GM15510 (cell line): ENCODE measurements around the gene TM9SF4.

ENCODE experiments used
- POLR2A ChIP-seq: IDR thresholded peaks from 3 replicates; pipeline ENCODE4 v1.6.1; 2011; ENCODE audit warnings: borderline replicate concordance; ENCODE audit not compliant: insufficient read length; ENCODE audit errors: extremely low read depth

TM9SF4 gene

GRCh38 chr20:32199006-32199405 lies 89.5 kb downstream of the TM9SF4 start:
- TF ChIP-seq POLR2A: no peak

GRCh38 chr20:32201296-32201976 lies 91.9 kb downstream of the TM9SF4 start:
- TF ChIP-seq POLR2A: no peak

GRCh38 chr20:32201977-32202363 lies 92.5 kb downstream of the TM9SF4 start:
- TF ChIP-seq POLR2A: no peak

- no peak for TF ChIP-seq POLR2A
Measured at GRCh38 chr20:32203356-32204204, 94.1 kb downstream of the TM9SF4 start.

GRCh38 chr20:32204205-32205109 lies 94.9 kb downstream of the TM9SF4 start:
- no peak for TF ChIP-seq POLR2A

GRCh38 chr20:32205110-32205842 lies 95.8 kb downstream of the TM9SF4 start:
- no peak for TF ChIP-seq POLR2A

GRCh38 chr20:32205843-32206759 lies 96.6 kb downstream of the TM9SF4 start:
- TF ChIP-seq POLR2A: no peak

GRCh38 chr20:32206760-32207625 lies 97.5 kb downstream of the TM9SF4 start:
- TF ChIP-seq POLR2A: no peak

- TF ChIP-seq POLR2A: peak; percentile 92
Measured at GRCh38 chr20:32207626-32208498, 98.3 kb downstream of the TM9SF4 start, which contains the start of the genes PLAGL2 and POFUT1. TSS of gene PLAGL2 (minus strand) at chr20:32207743. CDS start at chr20:32202178, 5,565 bp downstream. TSS of gene POFUT1 (plus strand) at chr20:32207880. CDS start at chr20:32207942, 62 bp downstream.

- TF ChIP-seq POLR2A: no peak
Measured at GRCh38 chr20:32208499-32209154, 99.1 kb downstream of the TM9SF4 start.
